Endothelial cell of umbilical vein (primary cell): ENCODE data around the gene LPAR1. TPM values are rescaled to one million over a fixed set of nuclear protein-coding genes. Genes with fewer than 3 reads are reported as not detected.

ENCODE experiments used
- BruUV-seq: library from RNA; stranded (reverse); fragments of 400-500 nt; replicated peaks from 2 replicates; lab custom pipeline; 2021; lab: Mats Ljungman, UMichigan
- CTCF ChIA-PET: fragments of 300-600, 350-600 bp; sonication (Branson Sonifier 250); formaldehyde crosslinking; loops from one replicate; lab custom pipeline; 2021; ENCODE audit warnings: antibody characterized with exemption, inconsistent platforms; lab: Charles Lee
- POLR2A ChIA-PET: fragments of 300-600, 350-600 bp; sonication (Branson Sonifier 250); formaldehyde crosslinking; loops from one replicate; lab custom pipeline; 2021; ENCODE audit warnings: antibody characterized with exemption, inconsistent platforms; lab: Charles Lee
- DNase-seq: peaks from one replicate; pipeline ENCODE4 v3.0.0-alpha.2; 2011; ENCODE audit warnings: low read depth, low spot score
- FAIRE-seq: peaks from 2 replicates; lab custom pipeline; 2011; peaks lifted over from hg19 to GRCh38; lab: Jason Lieb, UNC
- H2AFZ ChIP-seq: 2 replicates; pipeline ENCODE4 v1.6.0; 2012; ENCODE audit warnings: low read depth, low read length, control low read depth, inconsistent platforms
- H3K27ac ChIP-seq: 2 replicates; pipeline ENCODE4 v1.5.1; 2011; ENCODE audit warnings: low read depth, mild to moderate bottlenecking, control low read depth, low read length, moderate library complexity; ENCODE audit not compliant: insufficient read depth
- H3K27me3 ChIP-seq, 2 experiments: 2 replicates each; pipeline versions ENCODE4 v1.6.0 to v1.6.1; 2011; ENCODE audit warnings: low read length in 2 of 2, mixed read lengths in 1 of 2; ENCODE audit not compliant: control insufficient read depth in 2 of 2, insufficient read depth in 2 of 2
- H3K36me3 ChIP-seq, 2 experiments: 2 replicates in 1 of 2; 3 replicates in 1 of 2; pipeline ENCODE4 v1.5.1; 2011; ENCODE audit warnings: low read length in 2 of 2, mild to moderate bottlenecking in 1 of 2, moderate library complexity in 1 of 2; ENCODE audit not compliant: control insufficient read depth in 2 of 2, insufficient read depth in 2 of 2; ENCODE audit errors: extremely low read depth in 1 of 2
- H3K4me1 ChIP-seq: 3 replicates; pipeline ENCODE4 v1.5.1; 2011; ENCODE audit warnings: mild to moderate bottlenecking, low read length; ENCODE audit not compliant: control insufficient read depth, insufficient read depth; ENCODE audit errors: extremely low read depth
- H3K4me2 ChIP-seq: 2 replicates; pipeline ENCODE4 v1.6.1; 2011; ENCODE audit warnings: low read length, control low read depth, mixed read lengths; ENCODE audit not compliant: insufficient read depth
- H3K4me3 ChIP-seq, 3 experiments: fragments of 200-600 bp in 1 of 3; sonication (generic), shearing (Covaris generic) in 1 of 3; replicated peaks in 1 of 3; 2 replicates each; pipeline ENCODE4 v1.5.1; 2011 to 2016; ENCODE audit warnings: control low read depth in 3 of 3, low read length in 3 of 3, mild to moderate bottlenecking in 2 of 3, inconsistent platforms in 1 of 3, low read depth in 1 of 3, moderate library complexity in 1 of 3; ENCODE audit not compliant: insufficient read depth in 1 of 3
- H3K79me2 ChIP-seq: 2 replicates; pipeline ENCODE4 v1.6.0; 2012; ENCODE audit warnings: low read length, inconsistent platforms; ENCODE audit not compliant: control insufficient read depth, insufficient read depth
- H3K9ac ChIP-seq: replicated peaks from 2 replicates; pipeline ENCODE3; 2011; ENCODE audit warnings: low read length, control low read depth; ENCODE audit not compliant: insufficient read depth; ENCODE audit errors: extremely low read depth
- H3K9me1 ChIP-seq: replicated peaks from 3 replicates; pipeline ENCODE4 v1.6.0; 2011; ENCODE audit warnings: mild to moderate bottlenecking, low read length; ENCODE audit not compliant: control insufficient read depth, insufficient read depth; ENCODE audit errors: extremely low read depth
- H3K9me3 ChIP-seq: replicated peaks from 2 replicates; pipeline ENCODE4 v1.5.1; 2012; ENCODE audit warnings: low read length, inconsistent platforms; ENCODE audit not compliant: control insufficient read depth, insufficient read depth
- H4K20me1 ChIP-seq: replicated peaks from 2 replicates; pipeline ENCODE3; 2011; ENCODE audit warnings: mild to moderate bottlenecking, low read length; ENCODE audit not compliant: control insufficient read depth, insufficient read depth; ENCODE audit errors: extremely low read depth
- CTCF ChIP-seq, 2 donors: IDR thresholded peaks; 1 replicate in 1 of 2; 2 replicates in 1 of 2; pipeline ENCODE4 v1.5.1; 2011; ENCODE audit warnings: low read length in 2 of 2, mild to moderate bottlenecking in 2 of 2, moderate library complexity in 2 of 2, control low read depth in 1 of 2, inconsistent platforms in 1 of 2, low read depth in 1 of 2; ENCODE audit not compliant: insufficient read depth in 1 of 2; ENCODE audit errors: extremely low read depth in 1 of 2
- EZH2 ChIP-seq: IDR thresholded peaks from 2 replicates; pipeline ENCODE4 v1.6.1; 2012; ENCODE audit warnings: borderline replicate concordance, low read depth, mild to moderate bottlenecking, moderate library complexity, low read length, inconsistent platforms; ENCODE audit not compliant: severe bottlenecking
- FOS ChIP-seq: IDR thresholded peaks from 2 replicates; pipeline ENCODE4 v1.6.1; 2011; ENCODE audit warnings: mild to moderate bottlenecking, low read length, moderate library complexity, borderline replicate concordance; ENCODE audit not compliant: insufficient read depth
- GATA2 ChIP-seq: IDR thresholded peaks from 2 replicates; pipeline ENCODE4 v1.7.0; 2011; ENCODE audit warnings: low read depth, mild to moderate bottlenecking, moderate library complexity, mixed read lengths, low read length; ENCODE audit not compliant: insufficient read length, insufficient read depth
- JUN ChIP-seq: IDR thresholded peaks from 2 replicates; pipeline ENCODE4 v1.6.1; 2011; ENCODE audit warnings: borderline replicate concordance, low read depth; ENCODE audit not compliant: insufficient read length, insufficient read depth
- MAX ChIP-seq: IDR thresholded peaks from 2 replicates; pipeline ENCODE4 v1.6.1; 2011; ENCODE audit not compliant: insufficient read depth, insufficient read length
- MYC ChIP-seq: IDR thresholded peaks from one replicate; pipeline ENCODE4 v1.6.1; 2011; ENCODE audit warnings: mild to moderate bottlenecking, low read depth, low read length
- POLR2A ChIP-seq: IDR thresholded peaks from 2 replicates; pipeline ENCODE4 v1.6.1; 2012; ENCODE audit warnings: low read depth, mild to moderate bottlenecking, control low read depth, low read length
- POLR2AphosphoS5 ChIP-seq: IDR thresholded peaks from 2 replicates; pipeline ENCODE4 v1.6.1; 2012; ENCODE audit warnings: low read depth, mild to moderate bottlenecking, control low read depth, low read length, moderate library complexity; ENCODE audit not compliant: insufficient read depth
- dilution Hi-C: fragments of 300-500 bp; cut with MboI; formaldehyde crosslinking; loops from one replicate; pipeline ENCODE4 v1.15.0; 2019; ENCODE audit warnings: low sequenced_read_pairs; ENCODE audit not compliant: extremely low pct_ligation_motif_present
- intact Hi-C: fragments of 100-400 bp; cut with micrococcal nuclease; formaldehyde crosslinking; loops from one replicate; pipeline ENCODE4 v1.10.0; 2022
- polyA plus RNA-seq, 4 experiments: library from polyadenylated mRNA; depleted of rRNA in 3 of 4; stranded (reverse) in 3 of 4; unstranded in 1 of 4; fragments of >200 nt; gene quantifications; 2 replicates each; pipeline versions ENCODE4 v1.2.1 to v1.2.3, GENCODE V29; 2011 to 2012; ENCODE audit warnings: missing spikeins in 1 of 4
- total RNA-seq: library from RNA; stranded (reverse); gene quantifications from 2 replicates; pipeline ENCODE4 v1.2.3, GENCODE V29; 2021

The LPAR1 gene
- total and polyA plus RNA-seq, 2 donors (not counting 3 experiments of a cell fraction or from before 2014, with no cell fraction given): 0.88 to 3.0 TPM

GRCh38 chr9:111065414-111065813 is 27.1 kb upstream of the LPAR1 start:
- dilution Hi-C loops: no loop called here
- Histone ChIP-seq H3K4me2 (no peak overlapping the region), H3K36me3 (no peaks in the 10 kb centered on the region), H3K9me1 (no peaks in the 10 kb centered on the region), H3K79me2 (no peaks in the 10 kb centered on the region), H2AFZ (no peak overlapping the region), H4K20me1 (no peaks in the 10 kb centered on the region), H3K27ac (no peak overlapping the region), H3K4me3 (no peak overlapping the region), H3K27me3 (peaks cover 0 to 4% of the 10 kb centered on the region in 2 experiments), H3K9ac (no peak overlapping the region), H3K9me3 (no peaks in the 10 kb centered on the region), H3K4me1 (no peaks in the 10 kb centered on the region)
- no TSS peak for BruUV-seq
- DNase-seq: no peak
- TF ChIP-seq EZH2: no peak
- TF ChIP-seq POLR2AphosphoS5: no peak
- no peak for TF ChIP-seq FOS
- no peak for TF ChIP-seq JUN
- TF ChIP-seq GATA2: no peak
- TF ChIP-seq MYC: no peak
- no peak for TF ChIP-seq POLR2A
- no peak for TF ChIP-seq MAX
- no peak for TF ChIP-seq CTCF (IDR thresholded peaks at IDR 0.05; ENCODE audit: extremely low read depth in 1 of 2, insufficient read depth in 1 of 2, low read depth in 1 of 2, low read length in 2 of 2)
- POLR2A ChIA-PET: no interaction called here
- CTCF ChIA-PET: no interaction called here
- FAIRE-seq: no peak
- intact Hi-C loops: no loop called here
